Measurements from ENCODE around the gene CNTN5.
"Not testable (repeated sequence)": the region's sequence is repeated elsewhere in the genome, so short reads cannot be mapped to it uniquely, and the experiment has no call there.

The CNTN5 gene

GRCh38 chr11:100182350-100182749, 1161.6 kb downstream of the CNTN5 start:
- no peak for DNase-seq (ENCODE audit: low read depth in 2 of 2, low spot score in 1 of 2)

GRCh38 chr11:100182927-100183326, 1162.2 kb downstream of the CNTN5 start:
- DNase-seq (ENCODE audit: low read depth in 2 of 2, low spot score in 1 of 2) = no peak

GRCh38 chr11:100185588-100185987, 1164.8 kb downstream of the CNTN5 start:
- no peak for DNase-seq (ENCODE audit: low read depth in 2 of 2, low spot score in 1 of 2)

- no peak for DNase-seq (ENCODE audit: low read depth in 2 of 2, low spot score in 1 of 2)
Observed at GRCh38 chr11:100188137-100188783, 1167.5 kb downstream of the CNTN5 start.

GRCh38 chr11:100190395-100190794, 1169.6 kb downstream of the CNTN5 start:
- DNase-seq (ENCODE audit: low read depth in 2 of 2, low spot score in 1 of 2) = no peak

- no peak for DNase-seq (ENCODE audit: low read depth in 2 of 2, low spot score in 1 of 2)
Observed at GRCh38 chr11:100192181-100192580, 1171.4 kb downstream of the CNTN5 start.

- no peak for DNase-seq (ENCODE audit: low read depth in 2 of 2, low spot score in 1 of 2)
Observed at GRCh38 chr11:100203789-100204188, 1183.0 kb downstream of the CNTN5 start.

GRCh38 chr11:100205926-100206325, 1185.2 kb downstream of the CNTN5 start:
- DNase-seq (ENCODE audit: low read depth in 2 of 2, low spot score in 1 of 2) = no peak

- DNase-seq (ENCODE audit: low read depth in 2 of 2, low spot score in 1 of 2) = no peak
Observed at GRCh38 chr11:100208207-100208606, 1187.5 kb downstream of the CNTN5 start.

- DNase-seq (ENCODE audit: low read depth in 2 of 2, low spot score in 1 of 2) = no peak
Observed at GRCh38 chr11:100214791-100215190, 1194.0 kb downstream of the CNTN5 start.

- DNase-seq (ENCODE audit: low read depth in 2 of 2, low spot score in 1 of 2) = no peak
Observed at GRCh38 chr11:100220801-100221200, 1200.1 kb downstream of the CNTN5 start.

GRCh38 chr11:100221791-100222190, 1201.0 kb downstream of the CNTN5 start:
- no peak for DNase-seq (ENCODE audit: low read depth in 2 of 2, low spot score in 1 of 2)

- no peak for DNase-seq (ENCODE audit: low read depth in 2 of 2, low spot score in 1 of 2)
Observed at GRCh38 chr11:100224541-100225034, 1203.8 kb downstream of the CNTN5 start.

GRCh38 chr11:100229086-100229485, 1208.3 kb downstream of the CNTN5 start:
- no peak for DNase-seq (ENCODE audit: low read depth in 2 of 2, low spot score in 1 of 2)

- no peak for DNase-seq (ENCODE audit: low read depth in 2 of 2, low spot score in 1 of 2)
Observed at GRCh38 chr11:100232006-100232405, 1211.3 kb downstream of the CNTN5 start.

- DNase-seq (ENCODE audit: low read depth in 2 of 2, low spot score in 1 of 2) = no peak
Observed at GRCh38 chr11:100235085-100235484, 1214.3 kb downstream of the CNTN5 start.

GRCh38 chr11:100240025-100240539, 1219.3 kb downstream of the CNTN5 start:
- no peak for DNase-seq (ENCODE audit: low read depth in 2 of 2, low spot score in 1 of 2)

GRCh38 chr11:100247704-100248103, 1227.0 kb downstream of the CNTN5 start:
- no peak for DNase-seq (ENCODE audit: low read depth in 2 of 2, low spot score in 1 of 2)

- not testable (repeated sequence) for DNase-seq (ENCODE audit: low read depth in 2 of 2, low spot score in 1 of 2)
Observed at GRCh38 chr11:100257238-100257803, 1236.6 kb downstream of the CNTN5 start.

- no peak for DNase-seq (ENCODE audit: low read depth in 2 of 2, low spot score in 1 of 2)
Observed at GRCh38 chr11:100269516-100269915, 1248.8 kb downstream of the CNTN5 start.

- no peak for DNase-seq (ENCODE audit: low read depth in 2 of 2, low spot score in 1 of 2)
Observed at GRCh38 chr11:100273066-100273815, 1252.5 kb downstream of the CNTN5 start.

GRCh38 chr11:100274466-100274865, 1253.7 kb downstream of the CNTN5 start:
- DNase-seq (ENCODE audit: low read depth in 2 of 2, low spot score in 1 of 2) = not testable (repeated sequence)

All from stimulated activated CD8-positive, alpha-beta memory T cell treated with anti-CD3 and anti-CD28 coated beads, Interleukin-4, amount 100 ng/mL, for 4 hours (primary cell).